Spleen (tissue), 11 donors: Measurements from ENCODE around the gene TRPM5. TPM values are rescaled to one million over a fixed set of nuclear protein-coding genes. Genes with fewer than 3 reads are reported as not detected.

Experiments used
- DNase-seq: peaks from one replicate; pipeline ENCODE4 v3.0.0-alpha.2; 2020
- H3K27ac ChIP-seq, 8 donors: fragments of 200-600 bp; sonication (generic) in 7 of 8; 1 replicate in 4 of 8; 2 replicates in 4 of 8; pipeline versions ENCODE4 v1.5.0 to v1.8.0; 2016 to 2021; ENCODE audit warnings: inconsistent platforms in 4 of 8, mild to moderate bottlenecking in 4 of 8, moderate library complexity in 1 of 8
- H3K27me3 ChIP-seq, 7 donors: fragments of 200-600 bp; sonication (generic) in 6 of 7; replicated peaks in 1 of 7; 1 replicate in 4 of 7; 2 replicates in 3 of 7; pipeline versions ENCODE4 v1.5.0 to v1.8.0; 2016 to 2021; ENCODE audit warnings: inconsistent platforms in 3 of 7, mild to moderate bottlenecking in 1 of 7
- H3K36me3 ChIP-seq, 6 donors: fragments of 200-600 bp; sonication (generic) in 5 of 6; 1 replicate in 4 of 6; 2 replicates in 2 of 6; pipeline versions ENCODE4 v1.5.0 to v1.8.0; 2016 to 2021; ENCODE audit warnings: inconsistent platforms in 2 of 6
- H3K4me1 ChIP-seq, 6 donors: fragments of 200-600 bp; sonication (generic) in 5 of 6; 1 replicate in 3 of 6; 2 replicates in 3 of 6; pipeline versions ENCODE4 v1.5.0 to v1.8.0; 2016 to 2021; ENCODE audit warnings: inconsistent platforms in 3 of 6
- H3K4me3 ChIP-seq, 8 donors: fragments of 200-600 bp; sonication (generic) in 7 of 8; 1 replicate in 4 of 8; 2 replicates in 4 of 8; pipeline versions ENCODE4 v1.5.0 to v1.8.0; 2016 to 2021; ENCODE audit warnings: inconsistent platforms in 4 of 8, mild to moderate bottlenecking in 4 of 8, moderate library complexity in 2 of 8
- H3K9me3 ChIP-seq, 8 donors: fragments of 200-600 bp; sonication (generic) in 7 of 8; 1 replicate in 4 of 8; 2 replicates in 4 of 8; pipeline versions ENCODE4 v1.5.0 to v1.8.0; 2016 to 2021; ENCODE audit warnings: inconsistent platforms in 4 of 8
- CTCF ChIP-seq, 11 experiments: fragments of 200-600 bp in 7 of 11; fragments of 450-650 bp in 4 of 11; sonication (generic) in 4 of 11; IDR thresholded peaks in 8 of 11; conservative IDR thresholded peaks in 3 of 11; 1 replicate in 7 of 11; 2 replicates in 4 of 11; pipeline versions ENCODE4 v1.4.0 to v1.8.0; 2016 to 2021; ENCODE audit warnings: antibody characterized with exemption in 11 of 11, inconsistent platforms in 4 of 11, mild to moderate bottlenecking in 1 of 11
- POLR2A ChIP-seq, 3 donors: fragments of 450-650 bp; IDR thresholded peaks; one replicate each; pipeline ENCODE4 v1.5.1; 2017; ENCODE audit warnings: antibody characterized with exemption in 3 of 3, mild to moderate bottlenecking in 1 of 3
- POLR2AphosphoS5 ChIP-seq, 3 donors: sonication (generic); formaldehyde crosslinking; IDR thresholded peaks; one replicate each; pipeline ENCODE4 v1.5.1; 2017; ENCODE audit warnings: antibody characterized with exemption in 3 of 3
- WGBS, 5 donors: extraction: QIAGEN DNeasy Blood & Tissue Kit in 3 of 5; methylation state at CpG; one replicate each; pipeline versions ENCODE4 v1.1.5 to v1.1.7; 2013 to 2018; 5-methylcytosine and 5-hydroxymethylcytosine counted together
- intact Hi-C: fragments of 100-400 bp; cut with DNase I; formaldehyde crosslinking; loops from one replicate; pipeline ENCODE4 v1.15.0; 2023; ENCODE audit warnings: low total_unique reads
- polyA plus RNA-seq, 3 donors: library from polyadenylated mRNA; stranded (reverse); fragments of 200-250 nt; gene quantifications; one replicate each; pipeline ENCODE4 v1.2.1, GENCODE V29; 2013
- total RNA-seq, 7 donors: library from RNA; depleted of rRNA in 3 of 7; stranded (reverse); fragments of >200 nt in 3 of 7; fragmentation: NEBNext Ultra II Directional in 4 of 7; extraction: Animal tissue kit (Norgen Biotek cat#: 25700) in 4 of 7; gene quantifications; one replicate each; pipeline versions ENCODE4 v1.1.0 to v1.2.1, GENCODE V29; 2016 to 2021
- donor health status: healthy with polysubstance abuse.
- donor health status: DM: no; HTN: no; CAD: no; lungs with moderate emphysema.
- donor health status: DM: no; HTN: no; CAD: no.
- donor health status: Bipolar disorder and iron deficiency.
- donor health status: healthy.
- donor health status: DM: no; HTN: no; CAD: no.
- donor health status: DM: yes; HTN: yes; CAD: no.

TRPM5 gene
- total and polyA plus RNA-seq, 10 donors, result 0.02 to 0.28 (median 0.16) TPM; not detected in 4

GRCh38 chr11:2462986-2463765 is 18.9 kb upstream of the TRPM5 start:
- no peaks in the 10 kb centered on the region for H3K27me3 ChIP-seq
- intact Hi-C loops, result no loop called here
- no peak overlapping the region for H3K4me3 ChIP-seq
- H3K36me3 ChIP-seq, result no peaks in the 10 kb centered on the region
- H3K27ac ChIP-seq, result peak overlapping the region in 1 of 8 donors; percentile 16
- 72 to 81% (median 74%) methylated on average over 16 to 24 of the region's 24 CpGs for WGBS, 5 donors
- peak; percentile 90 for DNase-seq
- peak in 2 of 3 donors; percentile 12 to 39 for TF ChIP-seq POLR2AphosphoS5 (IDR thresholded peaks at IDR 0.05)
- no peak for TF ChIP-seq CTCF (IDR thresholded peaks at IDR 0.05 in 8 of 11, conservative IDR thresholded peaks at IDR 0.05 in 3 of 11)
- no peak for TF ChIP-seq POLR2A (IDR thresholded peaks at IDR 0.05)
- no peaks in the 10 kb centered on the region for H3K9me3 ChIP-seq
- H3K4me1 ChIP-seq, result peaks cover 13 to 74% (median 49%) of the 10 kb centered on the region in 6 donors

- no peaks in the 10 kb centered on the region for H3K27me3 ChIP-seq
- H3K4me1 ChIP-seq, result peaks cover 10 to 68% (median 43%) of the 10 kb centered on the region in 6 donors
- H3K4me3 ChIP-seq, result no peak overlapping the region
- H3K27ac ChIP-seq, result no peak overlapping the region
- DNase-seq, result peak; percentile 71
- H3K9me3 ChIP-seq, result no peaks in the 10 kb centered on the region
- intact Hi-C loops, result no loop called here
- no peaks in the 10 kb centered on the region for H3K36me3 ChIP-seq
- WGBS, 5 donors, result 86 to 93% (median 88%) methylated on average over 8 of the region's 8 CpGs
- TF ChIP-seq POLR2A (IDR thresholded peaks at IDR 0.05), result no peak
- TF ChIP-seq CTCF (IDR thresholded peaks at IDR 0.05 in 8 of 11, conservative IDR thresholded peaks at IDR 0.05 in 3 of 11), result no peak
- TF ChIP-seq POLR2AphosphoS5 (IDR thresholded peaks at IDR 0.05), result no peak
Observed at GRCh38 chr11:2462543-2462985, 18.2 kb upstream of the TRPM5 start.

GRCh38 chr11:2461956-2462542 is 17.7 kb upstream of the TRPM5 start:
- Histone ChIP-seq H3K9me3 (no peaks in the 10 kb centered on the region), H3K4me1 (peaks cover 8 to 63% (median 38%) of the 10 kb centered on the region in 6 donors), H3K36me3 (no peaks in the 10 kb centered on the region), H3K27ac (no peak overlapping the region), H3K27me3 (no peaks in the 10 kb centered on the region), H3K4me3 (no peak overlapping the region)
- intact Hi-C loops, result no loop called here
- no peak for DNase-seq
- no peak for TF ChIP-seq POLR2AphosphoS5 (IDR thresholded peaks at IDR 0.05)
- WGBS, 5 donors, result 90 to 95% (median 93%) methylated on average over 10 to 14 of the region's 14 CpGs

- no peak overlapping the region for H3K27ac ChIP-seq
- DNase-seq, result no peak
- no peaks in the 10 kb centered on the region for H3K27me3 ChIP-seq
- TF ChIP-seq POLR2A (IDR thresholded peaks at IDR 0.05) (no peak), POLR2AphosphoS5 (IDR thresholded peaks at IDR 0.05) (no peak), CTCF (IDR thresholded peaks at IDR 0.05 in 8 of 11, conservative IDR thresholded peaks at IDR 0.05 in 3 of 11) (no peak)
- H3K9me3 ChIP-seq, result no peaks in the 10 kb centered on the region
- H3K36me3 ChIP-seq, result no peaks in the 10 kb centered on the region
- intact Hi-C loops, result no loop called here
- H3K4me1 ChIP-seq, result peaks cover 2 to 56% (median 31%) of the 10 kb centered on the region in 6 donors
- no peak overlapping the region for H3K4me3 ChIP-seq
- WGBS, 5 donors, result 73 to 86% (median 82%) methylated on average over 9 to 17 of the region's 17 CpGs
Observed at GRCh38 chr11:2461253-2461955, 17.1 kb upstream of the TRPM5 start.
